Measurements from ENCODE around the gene G6PC1. TPM values are rescaled to one million over a fixed set of nuclear protein-coding genes. Genes with fewer than 3 reads are reported as not detected.

Gene G6PC1
- total and polyA plus RNA-seq, 2 donors (not counting 1 experiment from before 2014, with no cell fraction given) = not detected

GRCh38 chr17:42891539-42892152, 9.0 kb upstream of the G6PC1 start:
- H3K79me2 ChIP-seq (ENCODE audit: control insufficient read depth, insufficient read depth, low read length) = no peaks in the 10 kb centered on the region
- H3K27me3 ChIP-seq (replicated peaks in 1 of 4; ENCODE audit: control extremely low read depth in 1 of 4, control insufficient read depth in 3 of 4, insufficient read depth in 4 of 4, low read length in 3 of 4) = no peaks in the 10 kb centered on the region
- Mint-ChIP-seq H3K27me3 (peaks cover 11% of the 10 kb centered on the region), H3K4me3 (no peak overlapping the region), H3K9me3 (ENCODE audit: insufficient read depth) (no peaks in the 10 kb centered on the region), H3K4me1 (no peaks in the 10 kb centered on the region), H3K27ac (no peak overlapping the region)
- no peak overlapping the region for H3K4me2 ChIP-seq (replicated peaks; ENCODE audit: low read depth, low read length, poor library complexity, severe bottlenecking)
- H3K9ac ChIP-seq (ENCODE audit: low read length) = no peak overlapping the region
- ChIA-PET POLR2A (no interaction called here), CTCF (no interaction called here)
- intact Hi-C loops (cut with micrococcal nuclease) = no loop called here
- ATAC-seq (ENCODE audit: low read depth) (no peak), DNase-seq (no peak)
- WGBS (ENCODE audit: insufficient coverage) = 92% methylated on average over 9 of the region's 10 CpGs
- H3K27ac ChIP-seq (ENCODE audit: low read length in 2 of 2) = no peak overlapping the region
- TF ChIP-seq EZH2 (IDR thresholded peaks at IDR 0.05; ENCODE audit: borderline replicate concordance, insufficient read depth, low read depth, low read length, poor library complexity, severe bottlenecking) (no peak), CTCF (IDR thresholded peaks at IDR 0.05) (no peak)
- no peaks in the 10 kb centered on the region for H3K36me3 ChIP-seq (replicated peaks in 1 of 2; ENCODE audit: control extremely low read depth in 1 of 2, control insufficient read depth in 1 of 2, extremely low read depth in 1 of 2, insufficient read depth in 2 of 2, low read length in 1 of 2)
- H3K4me1 ChIP-seq (ENCODE audit: control insufficient read depth in 2 of 2, insufficient read depth in 2 of 2, low read length in 2 of 2) = no peaks in the 10 kb centered on the region
- no peak overlapping the region for H3K4me3 ChIP-seq (ENCODE audit: control extremely low read depth in 1 of 5, extremely low read depth in 1 of 5, insufficient read depth in 1 of 5, low read depth in 2 of 5, low read length in 4 of 5)
- no peaks in the 10 kb centered on the region for H4K20me1 ChIP-seq (ENCODE audit: control insufficient read depth, insufficient read depth, low read length, poor library complexity, severe bottlenecking)
- H3K9me3 ChIP-seq (ENCODE audit: control extremely low read depth in 1 of 3, control insufficient read depth in 2 of 3, insufficient read depth in 1 of 3, low read length in 2 of 3) = no peaks in the 10 kb centered on the region
- H2AFZ ChIP-seq (ENCODE audit: insufficient read depth, low read depth, low read length, poor library complexity, severe bottlenecking) = no peak overlapping the region

GRCh38 chr17:42893359-42893758, 7.2 kb upstream of the G6PC1 start:
- Histone ChIP-seq H3K36me3 (replicated peaks in 1 of 2; ENCODE audit: control extremely low read depth in 1 of 2, control insufficient read depth in 1 of 2, extremely low read depth in 1 of 2, insufficient read depth in 2 of 2, low read length in 1 of 2) (no peaks in the 10 kb centered on the region), H3K4me3 (ENCODE audit: control extremely low read depth in 1 of 5, extremely low read depth in 1 of 5, insufficient read depth in 1 of 5, low read depth in 2 of 5, low read length in 4 of 5) (no peak overlapping the region), H3K27me3 (replicated peaks in 1 of 4; ENCODE audit: control extremely low read depth in 1 of 4, control insufficient read depth in 3 of 4, insufficient read depth in 4 of 4, low read length in 3 of 4) (peaks cover 0 to 3% (median 0%) of the 10 kb centered on the region in 4 experiments), H4K20me1 (ENCODE audit: control insufficient read depth, insufficient read depth, low read length, poor library complexity, severe bottlenecking) (no peaks in the 10 kb centered on the region), H3K4me1 (ENCODE audit: control insufficient read depth in 2 of 2, insufficient read depth in 2 of 2, low read length in 2 of 2) (no peaks in the 10 kb centered on the region), H2AFZ (ENCODE audit: insufficient read depth, low read depth, low read length, poor library complexity, severe bottlenecking) (no peak overlapping the region), H3K9ac (ENCODE audit: low read length) (no peak overlapping the region), H3K9me3 (ENCODE audit: control extremely low read depth in 1 of 3, control insufficient read depth in 2 of 3, insufficient read depth in 1 of 3, low read length in 2 of 3) (no peaks in the 10 kb centered on the region), H3K79me2 (ENCODE audit: control insufficient read depth, insufficient read depth, low read length) (no peaks in the 10 kb centered on the region), H3K27ac (ENCODE audit: low read length in 2 of 2) (no peak overlapping the region), H3K4me2 (replicated peaks; ENCODE audit: low read depth, low read length, poor library complexity, severe bottlenecking) (no peak overlapping the region)
- ATAC-seq (ENCODE audit: low read depth) (no peak), DNase-seq (no peak)
- intact Hi-C loops (cut with micrococcal nuclease) = no loop called here
- 7% methylated on average over 4 of the region's 4 CpGs for WGBS (ENCODE audit: insufficient coverage)
- Mint-ChIP-seq H3K9me3 (ENCODE audit: insufficient read depth) (no peaks in the 10 kb centered on the region), H3K4me3 (no peak overlapping the region), H3K27ac (no peak overlapping the region), H3K27me3 (peaks cover 14% of the 10 kb centered on the region), H3K4me1 (no peaks in the 10 kb centered on the region)
- ChIA-PET POLR2A (no interaction called here), CTCF (no interaction called here)
- TF ChIP-seq EZH2 (IDR thresholded peaks at IDR 0.05; ENCODE audit: borderline replicate concordance, insufficient read depth, low read depth, low read length, poor library complexity, severe bottlenecking) (no peak), CTCF (IDR thresholded peaks at IDR 0.05) (no peak)
